NCI-H526 (cell line): Measurements from ENCODE around the gene FAAH2.
"Not testable (repeated sequence)": the region's sequence is repeated elsewhere in the genome, so short reads cannot be mapped to it uniquely, and the experiment has no call there.

Source experiments
- DNase-seq, 2 experiments: peaks; one replicate each; lab custom pipeline; 2025; lab: John Stamatoyannopoulos, UW

Gene FAAH2

GRCh38 chrX:57286507-57287251, at the start of gene FAAH2:
TSS of gene FAAH2 (plus strand) at chrX:57286706. CDS start at chrX:57286826, 120 bp downstream.
- peak; percentile 92 to 96 for DNase-seq

- peak in 1 of 2 experiments; percentile 50 for DNase-seq
These were observed 44.5 kb upstream of the FAAH2 start for GRCh38 chrX:57241967-57242366.

- no peak for DNase-seq
These were observed 34.5 kb upstream of the FAAH2 start for GRCh38 chrX:57251965-57252364.

GRCh38 chrX:57265126-57265525, 21.4 kb upstream of the FAAH2 start:
- DNase-seq: no peak

GRCh38 chrX:57266275-57266674, 20.2 kb upstream of the FAAH2 start:
- DNase-seq: no peak

GRCh38 chrX:57266871-57267270, 19.6 kb upstream of the FAAH2 start:
- DNase-seq: no peak

GRCh38 chrX:57267308-57267707, 19.2 kb upstream of the FAAH2 start:
- DNase-seq: no peak

- DNase-seq: no peak
These were observed 15.5 kb upstream of the FAAH2 start for GRCh38 chrX:57270980-57271379.

GRCh38 chrX:57282568-57282967, 3.9 kb upstream of the FAAH2 start:
- DNase-seq: peak; percentile 20 to 25

GRCh38 chrX:57285001-57285400, 1.5 kb upstream of the FAAH2 start:
- no peak for DNase-seq

GRCh38 chrX:57289089-57289488, 2.6 kb downstream of the FAAH2 start:
- no peak for DNase-seq

GRCh38 chrX:57294961-57295360, 8.5 kb downstream of the FAAH2 start:
- DNase-seq: no peak

- DNase-seq: not testable (repeated sequence)
These were observed 9.2 kb downstream of the FAAH2 start for GRCh38 chrX:57295679-57296078.

GRCh38 chrX:57313583-57314215, 27.2 kb downstream of the FAAH2 start:
- no peak for DNase-seq

GRCh38 chrX:57329008-57329407, 42.5 kb downstream of the FAAH2 start:
- no peak for DNase-seq

- peak; percentile 0 to 9 for DNase-seq
These were observed 49.3 kb downstream of the FAAH2 start for GRCh38 chrX:57335790-57336189.

GRCh38 chrX:57353472-57354132, 67.1 kb downstream of the FAAH2 start:
- no peak for DNase-seq

- DNase-seq: no peak
These were observed 77.6 kb downstream of the FAAH2 start for GRCh38 chrX:57364145-57364544.

GRCh38 chrX:57366430-57366829, 79.9 kb downstream of the FAAH2 start:
- DNase-seq: no peak

GRCh38 chrX:57367649-57368048, 81.1 kb downstream of the FAAH2 start:
- DNase-seq: no peak

GRCh38 chrX:57368158-57368557, 81.7 kb downstream of the FAAH2 start:
- no peak for DNase-seq

GRCh38 chrX:57379296-57379695, 92.8 kb downstream of the FAAH2 start:
- DNase-seq: no peak
